ENCODE data around the gene PPM1H.

The PPM1H gene

GRCh38 chr12:62916632-62917425 is 18.1 kb downstream of the PPM1H start:
- Histone ChIP-seq H3K4me3 (ENCODE audit: low read length) (no peak overlapping the region), H3K36me3 (ENCODE audit: control insufficient read depth, low read depth, low read length) (no peaks in the 10 kb centered on the region), H3K27me3 (ENCODE audit: control insufficient read depth, insufficient read depth, low read length) (no peaks in the 10 kb centered on the region), H3K4me1 (ENCODE audit: control insufficient read depth, low read depth, low read length) (peaks cover 56% of the 10 kb centered on the region), H3K27ac (ENCODE audit: low read length) (no peak overlapping the region), H3K9ac (ENCODE audit: low read length) (no peak overlapping the region), H3K9me3 (ENCODE audit: control insufficient read depth, low read depth, low read length) (no peaks in the 10 kb centered on the region)

GRCh38 chr12:62915204-62915529 is 19.8 kb downstream of the PPM1H start:
- H3K27ac ChIP-seq (ENCODE audit: low read length): no peak overlapping the region
- no peaks in the 10 kb centered on the region for H3K9me3 ChIP-seq (ENCODE audit: control insufficient read depth, low read depth, low read length)
- H3K4me1 ChIP-seq (ENCODE audit: control insufficient read depth, low read depth, low read length): peaks cover 56% of the 10 kb centered on the region

DNA sequence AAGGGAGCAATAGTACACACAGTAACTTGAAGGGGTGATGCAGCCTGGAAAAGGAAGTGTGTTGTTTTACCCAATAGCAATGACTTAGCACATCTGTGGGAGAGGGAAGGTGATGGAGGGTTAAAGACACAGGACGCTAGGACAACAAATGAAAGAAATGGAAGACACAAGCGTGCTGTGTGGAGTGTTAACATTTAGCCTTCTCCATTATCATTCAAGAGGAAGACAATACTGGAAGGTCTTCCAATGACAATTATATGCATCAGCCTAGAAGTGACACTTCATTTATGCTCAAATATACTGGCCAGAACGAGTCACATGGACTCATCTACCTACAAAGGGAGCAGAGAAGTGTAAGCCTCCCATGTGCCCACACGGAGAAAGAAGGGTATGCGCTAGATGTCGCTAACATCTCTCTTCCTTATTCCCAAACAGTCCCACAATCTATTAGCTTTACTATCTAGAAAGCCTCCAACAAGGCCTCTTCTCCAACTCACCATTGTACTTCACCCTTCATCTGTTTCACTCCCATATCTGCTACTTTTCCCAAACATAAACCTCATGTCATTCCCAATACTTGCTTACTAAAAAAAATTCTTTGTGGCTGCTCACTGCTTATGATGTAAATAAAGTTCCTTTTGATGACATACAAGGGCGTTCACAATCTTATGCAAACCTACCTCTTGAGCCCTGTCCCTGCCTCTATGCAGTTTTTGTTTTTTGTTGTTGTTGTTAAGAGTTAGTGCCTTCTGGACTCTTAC is 20.3 kb downstream of the PPM1H start:
- H3K4me1 ChIP-seq (ENCODE audit: control insufficient read depth, low read depth, low read length): peaks cover 55% of the 10 kb centered on the region

More at GRCh38 chr12:62915204-62915529, 19.8 kb downstream of the PPM1H start:
- Histone ChIP-seq H3K9ac (ENCODE audit: low read length) (no peak overlapping the region), H3K4me3 (ENCODE audit: low read length) (no peak overlapping the region), H3K36me3 (ENCODE audit: control insufficient read depth, low read depth, low read length) (no peaks in the 10 kb centered on the region), H3K27me3 (ENCODE audit: control insufficient read depth, insufficient read depth, low read length) (no peaks in the 10 kb centered on the region)

DNA sequence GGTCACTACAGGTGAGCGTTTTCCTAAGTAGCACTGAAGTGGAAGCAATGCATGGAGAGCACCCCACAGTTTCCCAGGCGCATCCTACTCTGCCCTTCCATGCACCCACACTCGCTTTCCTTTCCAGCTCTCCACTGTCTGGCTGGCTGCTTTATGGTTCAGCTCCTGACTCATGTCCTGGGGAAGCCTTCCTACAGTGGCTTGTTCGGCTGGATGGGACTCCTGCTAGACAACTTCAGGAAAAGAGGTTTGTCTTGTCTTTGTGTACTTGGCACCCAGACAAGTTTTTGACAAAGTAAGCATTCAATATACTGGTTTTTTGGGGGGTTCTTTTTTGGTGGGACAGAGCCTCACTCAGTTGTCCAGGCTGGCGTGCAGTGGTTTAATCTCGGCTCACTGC is 21.6 kb downstream of the PPM1H start:
- H3K9ac ChIP-seq (ENCODE audit: low read length): no peak overlapping the region
- H3K4me3 ChIP-seq (ENCODE audit: low read length): no peak overlapping the region
- no peak overlapping the region for H3K27ac ChIP-seq (ENCODE audit: low read length)
- no peaks in the 10 kb centered on the region for H3K36me3 ChIP-seq (ENCODE audit: control insufficient read depth, low read depth, low read length)
- H3K9me3 ChIP-seq (ENCODE audit: control insufficient read depth, low read depth, low read length): no peaks in the 10 kb centered on the region
- H3K27me3 ChIP-seq (ENCODE audit: control insufficient read depth, insufficient read depth, low read length): no peaks in the 10 kb centered on the region
- H3K4me1 ChIP-seq (ENCODE audit: control insufficient read depth, low read depth, low read length): peaks cover 46% of the 10 kb centered on the region

More for the DNA sequence above, 20.3 kb downstream of the PPM1H start:
- Histone ChIP-seq H3K36me3 (ENCODE audit: control insufficient read depth, low read depth, low read length) (no peaks in the 10 kb centered on the region), H3K27ac (ENCODE audit: low read length) (no peak overlapping the region), H3K27me3 (ENCODE audit: control insufficient read depth, insufficient read depth, low read length) (no peaks in the 10 kb centered on the region), H3K9me3 (ENCODE audit: control insufficient read depth, low read depth, low read length) (no peaks in the 10 kb centered on the region), H3K9ac (ENCODE audit: low read length) (no peak overlapping the region), H3K4me3 (ENCODE audit: low read length) (no peak overlapping the region)

DNA sequence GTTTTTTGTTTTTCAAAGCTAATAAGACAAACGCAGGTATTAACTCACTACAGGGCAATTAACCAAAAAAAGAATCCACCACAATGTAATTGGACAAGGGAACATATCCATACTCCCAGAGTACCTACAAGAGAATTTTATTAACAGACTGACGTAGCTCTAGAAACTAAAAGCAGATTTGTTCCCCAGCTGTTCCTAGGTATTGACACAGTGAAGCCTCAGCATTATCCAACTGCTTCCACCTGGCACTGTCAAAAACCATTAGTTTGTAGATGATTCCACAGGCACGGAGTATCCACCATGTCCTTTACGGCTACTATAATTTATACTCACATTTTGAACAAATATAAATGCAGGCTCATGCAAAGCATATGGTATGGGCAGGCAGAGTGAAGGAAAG is 22.3 kb downstream of the PPM1H start:
- H3K27ac ChIP-seq (ENCODE audit: low read length): no peak overlapping the region
- H3K4me1 ChIP-seq (ENCODE audit: control insufficient read depth, low read depth, low read length): peaks cover 43% of the 10 kb centered on the region
- H3K9me3 ChIP-seq (ENCODE audit: control insufficient read depth, low read depth, low read length): no peaks in the 10 kb centered on the region

GRCh38 chr12:62911286-62911685 is 23.7 kb downstream of the PPM1H start:
- Histone ChIP-seq H3K4me3 (ENCODE audit: low read length) (no peak overlapping the region), H3K9ac (ENCODE audit: low read length) (no peak overlapping the region), H3K36me3 (ENCODE audit: control insufficient read depth, low read depth, low read length) (no peaks in the 10 kb centered on the region), H3K27ac (ENCODE audit: low read length) (no peak overlapping the region), H3K9me3 (ENCODE audit: control insufficient read depth, low read depth, low read length) (no peaks in the 10 kb centered on the region), H3K4me1 (ENCODE audit: control insufficient read depth, low read depth, low read length) (peaks cover 32% of the 10 kb centered on the region), H3K27me3 (ENCODE audit: control insufficient read depth, insufficient read depth, low read length) (no peaks in the 10 kb centered on the region)

More for the DNA sequence above, 22.3 kb downstream of the PPM1H start:
- Histone ChIP-seq H3K9ac (ENCODE audit: low read length) (no peak overlapping the region), H3K36me3 (ENCODE audit: control insufficient read depth, low read depth, low read length) (no peaks in the 10 kb centered on the region), H3K4me3 (ENCODE audit: low read length) (no peak overlapping the region), H3K27me3 (ENCODE audit: control insufficient read depth, insufficient read depth, low read length) (no peaks in the 10 kb centered on the region)

- Histone ChIP-seq H3K9ac (ENCODE audit: low read length) (no peak overlapping the region), H3K27ac (ENCODE audit: low read length) (no peak overlapping the region), H3K4me3 (ENCODE audit: low read length) (no peak overlapping the region), H3K27me3 (ENCODE audit: control insufficient read depth, insufficient read depth, low read length) (no peaks in the 10 kb centered on the region), H3K4me1 (ENCODE audit: control insufficient read depth, low read depth, low read length) (peaks cover 25% of the 10 kb centered on the region), H3K9me3 (ENCODE audit: control insufficient read depth, low read depth, low read length) (no peaks in the 10 kb centered on the region), H3K36me3 (ENCODE audit: control insufficient read depth, low read depth, low read length) (no peaks in the 10 kb centered on the region)
Measured at GRCh38 chr12:62910549-62911169, 24.3 kb downstream of the PPM1H start.

DNA sequence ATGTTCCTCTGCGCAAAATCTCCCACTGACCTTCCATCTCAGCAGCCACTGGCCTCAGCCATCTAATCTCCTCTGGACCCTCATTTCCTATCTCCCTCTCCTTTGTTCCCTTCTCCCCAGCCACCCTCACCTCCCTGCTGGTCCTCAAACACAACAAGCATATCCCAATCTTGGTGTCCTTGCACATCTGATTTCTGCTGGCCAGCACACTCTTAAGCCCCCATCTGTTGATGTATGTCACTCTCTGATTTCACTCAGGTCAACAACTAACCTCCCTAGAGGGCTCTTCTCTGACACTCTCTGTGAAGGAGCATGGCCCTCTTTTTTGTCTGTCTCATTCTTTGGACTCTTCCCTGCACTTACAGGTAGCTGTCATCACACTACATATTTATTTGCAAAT is 25.6 kb downstream of the PPM1H start:
- H3K4me1 ChIP-seq (ENCODE audit: control insufficient read depth, low read depth, low read length): peaks cover 12% of the 10 kb centered on the region
- no peaks in the 10 kb centered on the region for H3K9me3 ChIP-seq (ENCODE audit: control insufficient read depth, low read depth, low read length)
- H3K9ac ChIP-seq (ENCODE audit: low read length): no peak overlapping the region
- H3K36me3 ChIP-seq (ENCODE audit: control insufficient read depth, low read depth, low read length): no peaks in the 10 kb centered on the region
- H3K27ac ChIP-seq (ENCODE audit: low read length): no peak overlapping the region
- no peak overlapping the region for H3K4me3 ChIP-seq (ENCODE audit: low read length)
- H3K27me3 ChIP-seq (ENCODE audit: control insufficient read depth, insufficient read depth, low read length): no peaks in the 10 kb centered on the region

DNA sequence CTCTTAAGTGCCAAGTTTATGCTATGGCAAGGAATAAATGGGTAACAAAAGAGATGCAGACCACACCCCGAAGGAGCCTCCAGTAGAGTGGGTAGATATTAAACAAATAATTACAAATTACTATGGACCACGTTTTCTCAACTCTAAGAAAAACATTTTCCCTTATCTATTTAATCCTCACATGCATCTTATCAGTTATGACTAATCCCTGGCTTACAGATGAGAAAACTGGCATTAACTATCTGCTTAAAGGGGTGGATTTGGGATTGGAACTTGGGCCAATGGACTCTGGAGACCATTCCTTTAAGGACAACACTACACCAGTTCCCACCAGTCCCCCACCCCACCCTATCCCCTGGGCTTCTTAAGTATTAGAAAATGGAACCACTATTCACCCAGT is 26.3 kb downstream of the PPM1H start:
- H3K9me3 ChIP-seq (ENCODE audit: control insufficient read depth, low read depth, low read length): no peaks in the 10 kb centered on the region
- H3K27me3 ChIP-seq (ENCODE audit: control insufficient read depth, insufficient read depth, low read length): no peaks in the 10 kb centered on the region
- no peak overlapping the region for H3K4me3 ChIP-seq (ENCODE audit: low read length)
- no peak overlapping the region for H3K27ac ChIP-seq (ENCODE audit: low read length)
- no peaks in the 10 kb centered on the region for H3K36me3 ChIP-seq (ENCODE audit: control insufficient read depth, low read depth, low read length)
- no peak overlapping the region for H3K9ac ChIP-seq (ENCODE audit: low read length)
- H3K4me1 ChIP-seq (ENCODE audit: control insufficient read depth, low read depth, low read length): peaks cover 5% of the 10 kb centered on the region

DNA sequence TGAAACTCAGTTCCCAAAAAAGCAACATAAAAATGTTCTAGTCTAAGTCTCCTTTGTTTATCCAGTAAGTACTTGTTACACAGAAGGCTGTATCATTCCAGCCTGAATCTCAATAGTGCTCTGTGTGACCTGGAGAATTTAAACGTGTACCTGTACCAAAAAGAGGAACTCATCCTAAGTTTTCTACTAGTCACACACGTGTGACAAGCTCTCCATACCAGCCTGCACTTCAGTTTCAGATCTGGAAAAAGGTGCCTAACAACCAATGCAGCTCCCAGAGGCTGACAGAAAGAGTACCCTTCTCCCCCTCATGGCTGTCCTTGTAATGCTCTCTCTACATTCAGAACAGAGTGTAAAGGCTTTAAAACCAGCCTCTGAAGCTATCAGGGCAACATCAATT is 27.4 kb downstream of the PPM1H start:
- Histone ChIP-seq H3K9me3 (ENCODE audit: control insufficient read depth, low read depth, low read length) (no peaks in the 10 kb centered on the region), H3K27ac (ENCODE audit: low read length) (no peak overlapping the region), H3K36me3 (ENCODE audit: control insufficient read depth, low read depth, low read length) (no peaks in the 10 kb centered on the region), H3K4me1 (ENCODE audit: control insufficient read depth, low read depth, low read length) (no peaks in the 10 kb centered on the region), H3K27me3 (ENCODE audit: control insufficient read depth, insufficient read depth, low read length) (no peaks in the 10 kb centered on the region), H3K4me3 (ENCODE audit: low read length) (no peak overlapping the region), H3K9ac (ENCODE audit: low read length) (no peak overlapping the region)

DNA sequence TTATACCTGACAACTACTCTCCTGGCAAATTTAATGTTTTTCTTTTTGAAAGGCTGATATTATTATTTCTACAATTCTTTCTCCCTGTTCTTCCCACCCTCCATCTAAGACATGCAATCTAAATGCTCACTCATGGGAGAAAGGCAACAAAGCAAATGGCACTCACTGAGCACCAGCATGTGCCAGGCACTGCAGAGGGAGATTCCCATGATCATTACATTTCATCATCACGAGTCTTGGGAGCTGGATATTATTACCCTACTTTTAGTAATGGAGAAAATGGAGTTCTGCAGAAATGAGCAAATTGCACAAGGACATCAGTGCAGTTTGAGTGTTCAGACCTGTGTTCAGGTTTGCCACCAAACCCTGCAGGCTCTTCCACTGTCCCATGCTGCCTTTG is 27.9 kb downstream of the PPM1H start:
- Histone ChIP-seq H3K36me3 (ENCODE audit: control insufficient read depth, low read depth, low read length) (no peaks in the 10 kb centered on the region), H3K27ac (ENCODE audit: low read length) (no peak overlapping the region)

More for the DNA sequence above, 27.9 kb downstream of the PPM1H start:
- H3K9me3 ChIP-seq (ENCODE audit: control insufficient read depth, low read depth, low read length): no peaks in the 10 kb centered on the region
- no peaks in the 10 kb centered on the region for H3K27me3 ChIP-seq (ENCODE audit: control insufficient read depth, insufficient read depth, low read length)
- H3K9ac ChIP-seq (ENCODE audit: low read length): no peak overlapping the region
- no peaks in the 10 kb centered on the region for H3K4me1 ChIP-seq (ENCODE audit: control insufficient read depth, low read depth, low read length)
- H3K4me3 ChIP-seq (ENCODE audit: low read length): no peak overlapping the region
